PC-3 (cell line): ENCODE data around the gene PXDC1.

ENCODE experiments used
- EZH2 ChIP-seq: fragments of 300-600 bp; sonication (generic); IDR thresholded peaks from one replicate; pipeline ENCODE4 v1.6.1; 2017; ENCODE audit warnings: antibody characterized with exemption, mild to moderate bottlenecking, low read length; ENCODE audit not compliant: unreplicated experiment
- TF ChIP-seq, protein P1 (sequence below): fragments of 300-600 bp; sonication (generic); conservative IDR thresholded peaks from 2 replicates; pipeline ENCODE4 v1.5.1; 2017; ENCODE audit warnings: antibody characterized with exemption, low read depth, mild to moderate bottlenecking, low read length

DNA sequence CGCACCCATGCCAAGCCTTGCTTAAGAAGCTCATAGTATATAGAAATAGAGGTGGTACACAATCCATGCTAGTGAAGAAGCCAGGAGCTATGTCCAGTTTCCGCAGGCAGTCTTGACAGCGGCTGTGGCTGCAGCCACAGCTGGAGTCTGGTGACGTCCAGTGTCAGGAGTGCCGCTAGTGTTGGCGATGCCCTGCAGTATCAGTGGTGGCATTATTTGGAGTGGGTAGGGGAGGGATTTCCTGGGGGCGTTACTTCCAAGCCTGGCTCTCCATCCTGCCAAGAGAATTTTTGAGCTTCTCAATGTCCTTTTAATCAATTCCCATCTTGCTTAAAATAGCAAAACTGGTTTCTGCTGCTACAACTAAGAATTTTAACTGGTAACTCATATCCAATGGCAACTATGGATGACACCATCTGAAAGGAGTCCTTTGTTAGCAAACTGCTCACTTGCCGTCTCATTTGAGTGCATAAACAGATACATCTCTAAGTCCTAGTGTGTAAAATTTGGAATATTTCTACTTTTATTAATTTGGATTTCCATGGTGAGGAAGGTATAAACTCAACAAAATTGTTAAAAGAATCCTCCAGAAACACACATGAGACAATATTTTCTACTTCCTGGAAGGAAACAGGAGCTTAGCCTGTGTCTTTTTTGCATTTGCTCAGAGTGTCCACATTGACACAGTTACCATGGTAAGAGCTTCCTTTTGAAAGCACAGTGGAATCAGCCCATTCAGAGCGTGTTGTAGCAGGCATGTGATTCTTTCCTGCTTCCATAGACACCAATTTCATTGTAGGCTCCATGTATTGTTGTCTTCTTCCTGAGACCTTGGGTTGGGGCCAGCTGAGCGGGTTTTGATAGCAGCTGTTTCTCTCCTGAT lies 44.6 kb upstream of the PXDC1 start:
- no peak for TF ChIP-seq EZH2
- TF ChIP-seq, protein P1, sequence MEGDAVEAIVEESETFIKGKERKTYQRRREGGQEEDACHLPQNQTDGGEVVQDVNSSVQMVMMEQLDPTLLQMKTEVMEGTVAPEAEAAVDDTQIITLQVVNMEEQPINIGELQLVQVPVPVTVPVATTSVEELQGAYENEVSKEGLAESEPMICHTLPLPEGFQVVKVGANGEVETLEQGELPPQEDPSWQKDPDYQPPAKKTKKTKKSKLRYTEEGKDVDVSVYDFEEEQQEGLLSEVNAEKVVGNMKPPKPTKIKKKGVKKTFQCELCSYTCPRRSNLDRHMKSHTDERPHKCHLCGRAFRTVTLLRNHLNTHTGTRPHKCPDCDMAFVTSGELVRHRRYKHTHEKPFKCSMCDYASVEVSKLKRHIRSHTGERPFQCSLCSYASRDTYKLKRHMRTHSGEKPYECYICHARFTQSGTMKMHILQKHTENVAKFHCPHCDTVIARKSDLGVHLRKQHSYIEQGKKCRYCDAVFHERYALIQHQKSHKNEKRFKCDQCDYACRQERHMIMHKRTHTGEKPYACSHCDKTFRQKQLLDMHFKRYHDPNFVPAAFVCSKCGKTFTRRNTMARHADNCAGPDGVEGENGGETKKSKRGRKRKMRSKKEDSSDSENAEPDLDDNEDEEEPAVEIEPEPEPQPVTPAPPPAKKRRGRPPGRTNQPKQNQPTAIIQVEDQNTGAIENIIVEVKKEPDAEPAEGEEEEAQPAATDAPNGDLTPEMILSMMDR: no peak
